Skeletal muscle cell (primary cell): ENCODE measurements around the gene DUSP14.

Experiments used
- DNase-seq: peaks from one replicate; pipeline ENCODE4 v3.0.0-alpha.2; 2010; ENCODE audit warnings: low read depth
- H3K4me3 ChIP-seq: 2 replicates; pipeline ENCODE4 v1.5.1; 2011; ENCODE audit warnings: low read depth, mild to moderate bottlenecking, control low read depth, low read length, moderate library complexity

The DUSP14 gene

GRCh38 chr17:37546302-37546701, 56.6 kb downstream of the DUSP14 start:
- DNase-seq, result no peak
- no peak overlapping the region for H3K4me3 ChIP-seq

GRCh38 chr17:37547986-37548385, 58.3 kb downstream of the DUSP14 start:
- DNase-seq, result no peak
- H3K4me3 ChIP-seq, result no peak overlapping the region

GRCh38 chr17:37551788-37552187, 62.1 kb downstream of the DUSP14 start:
- H3K4me3 ChIP-seq, result no peak overlapping the region
- DNase-seq, result no peak

- no peak overlapping the region for H3K4me3 ChIP-seq
- no peak for DNase-seq
These were observed 63.8 kb downstream of the DUSP14 start for GRCh38 chr17:37553401-37553966.

GRCh38 chr17:37555386-37555785, 65.7 kb downstream of the DUSP14 start:
- no peak for DNase-seq
- H3K4me3 ChIP-seq, result no peak overlapping the region

GRCh38 chr17:37557482-37557881, 67.8 kb downstream of the DUSP14 start:
- DNase-seq, result no peak
- no peak overlapping the region for H3K4me3 ChIP-seq

- no peak overlapping the region for H3K4me3 ChIP-seq
- no peak for DNase-seq
These were observed 68.6 kb downstream of the DUSP14 start for GRCh38 chr17:37558299-37558698.

- DNase-seq, result no peak
- no peak overlapping the region for H3K4me3 ChIP-seq
These were observed 72.5 kb downstream of the DUSP14 start for GRCh38 chr17:37562016-37562745.
